Left hindlimb (tissue), 1 donor: ENCODE data around the gene SNORC.

Experiments
- DNase-seq: peaks from one replicate; pipeline ENCODE4 v3.0.0-alpha.2; 2018

SNORC gene

GRCh38 chr2:232927793-232928550, 57.9 kb downstream of the SNORC start:
- peak; percentile 43 for DNase-seq
